Prostate gland (tissue), 2 donors: ENCODE results near the gene ZNF254.

Experiments
- POLR2A ChIP-seq: fragments of 450-650 bp; IDR thresholded peaks from one replicate; pipeline ENCODE4 v1.6.1; 2016; ENCODE audit warnings: antibody characterized with exemption, mild to moderate bottlenecking
- POLR2AphosphoS5 ChIP-seq: sonication (generic); formaldehyde crosslinking; IDR thresholded peaks from one replicate; pipeline ENCODE4 v1.6.1; 2017; ENCODE audit warnings: antibody characterized with exemption
- TF ChIP-seq, protein P1 (sequence below), 4 experiments: fragments of 200-600 bp in 2 of 4; fragments of 450-650 bp in 2 of 4; sonication (generic) in 2 of 4; IDR thresholded peaks; 1 replicate in 3 of 4; 2 replicates in 1 of 4; pipeline ENCODE4 v1.5.1; 2016 to 2019; ENCODE audit warnings: antibody characterized with exemption in 4 of 4, mild to moderate bottlenecking in 2 of 4, moderate library complexity in 2 of 4

DNA sequence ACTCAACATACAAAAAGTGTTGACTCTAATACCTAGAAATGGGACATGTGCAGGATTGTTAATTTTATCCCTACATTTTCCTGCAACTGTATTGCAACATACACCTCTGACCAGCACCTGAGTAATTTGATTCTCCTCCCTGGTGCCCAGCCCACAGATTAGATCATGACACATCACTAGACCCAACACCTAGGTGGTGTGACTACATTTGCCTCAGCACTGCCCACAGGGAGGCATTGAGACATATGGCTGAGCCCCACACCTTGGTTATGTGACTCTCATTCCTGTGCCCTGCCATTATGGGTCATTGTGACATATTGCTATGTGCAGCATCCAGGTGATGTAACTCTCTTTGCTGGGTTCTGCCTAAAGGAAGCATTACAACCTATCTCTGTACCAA is 13.2 kb upstream of the ZNF254 start:
- TF ChIP-seq, protein P1, sequence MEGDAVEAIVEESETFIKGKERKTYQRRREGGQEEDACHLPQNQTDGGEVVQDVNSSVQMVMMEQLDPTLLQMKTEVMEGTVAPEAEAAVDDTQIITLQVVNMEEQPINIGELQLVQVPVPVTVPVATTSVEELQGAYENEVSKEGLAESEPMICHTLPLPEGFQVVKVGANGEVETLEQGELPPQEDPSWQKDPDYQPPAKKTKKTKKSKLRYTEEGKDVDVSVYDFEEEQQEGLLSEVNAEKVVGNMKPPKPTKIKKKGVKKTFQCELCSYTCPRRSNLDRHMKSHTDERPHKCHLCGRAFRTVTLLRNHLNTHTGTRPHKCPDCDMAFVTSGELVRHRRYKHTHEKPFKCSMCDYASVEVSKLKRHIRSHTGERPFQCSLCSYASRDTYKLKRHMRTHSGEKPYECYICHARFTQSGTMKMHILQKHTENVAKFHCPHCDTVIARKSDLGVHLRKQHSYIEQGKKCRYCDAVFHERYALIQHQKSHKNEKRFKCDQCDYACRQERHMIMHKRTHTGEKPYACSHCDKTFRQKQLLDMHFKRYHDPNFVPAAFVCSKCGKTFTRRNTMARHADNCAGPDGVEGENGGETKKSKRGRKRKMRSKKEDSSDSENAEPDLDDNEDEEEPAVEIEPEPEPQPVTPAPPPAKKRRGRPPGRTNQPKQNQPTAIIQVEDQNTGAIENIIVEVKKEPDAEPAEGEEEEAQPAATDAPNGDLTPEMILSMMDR (IDR thresholded peaks at IDR 0.05), result no peak
- no peak for TF ChIP-seq POLR2A
- TF ChIP-seq POLR2AphosphoS5, result no peak
